HFF-Myc (cell line): ENCODE data around the gene ARHGAP23.

Experiments used
- DNase-seq: peaks from one replicate; pipeline ENCODE4 v3.0.0-alpha.2; 2011; ENCODE audit warnings: low read depth; ENCODE audit errors: extremely low read depth
- H3K4me3 ChIP-seq: replicated peaks from 2 replicates; pipeline ENCODE4 v1.5.1; 2011; ENCODE audit warnings: low read depth, mild to moderate bottlenecking, control low read depth, low read length
- TF ChIP-seq, protein P1 (sequence below): IDR thresholded peaks from 2 replicates; pipeline ENCODE4 v1.5.1; 2012; ENCODE audit warnings: mild to moderate bottlenecking, low read depth, low read length, control low read depth; ENCODE audit errors: missing control alignments

Gene ARHGAP23

GRCh38 chr17:38545531-38546225, 117.4 kb downstream of the ARHGAP23 start:
- DNase-seq, result no peak
- TF ChIP-seq, protein P1, sequence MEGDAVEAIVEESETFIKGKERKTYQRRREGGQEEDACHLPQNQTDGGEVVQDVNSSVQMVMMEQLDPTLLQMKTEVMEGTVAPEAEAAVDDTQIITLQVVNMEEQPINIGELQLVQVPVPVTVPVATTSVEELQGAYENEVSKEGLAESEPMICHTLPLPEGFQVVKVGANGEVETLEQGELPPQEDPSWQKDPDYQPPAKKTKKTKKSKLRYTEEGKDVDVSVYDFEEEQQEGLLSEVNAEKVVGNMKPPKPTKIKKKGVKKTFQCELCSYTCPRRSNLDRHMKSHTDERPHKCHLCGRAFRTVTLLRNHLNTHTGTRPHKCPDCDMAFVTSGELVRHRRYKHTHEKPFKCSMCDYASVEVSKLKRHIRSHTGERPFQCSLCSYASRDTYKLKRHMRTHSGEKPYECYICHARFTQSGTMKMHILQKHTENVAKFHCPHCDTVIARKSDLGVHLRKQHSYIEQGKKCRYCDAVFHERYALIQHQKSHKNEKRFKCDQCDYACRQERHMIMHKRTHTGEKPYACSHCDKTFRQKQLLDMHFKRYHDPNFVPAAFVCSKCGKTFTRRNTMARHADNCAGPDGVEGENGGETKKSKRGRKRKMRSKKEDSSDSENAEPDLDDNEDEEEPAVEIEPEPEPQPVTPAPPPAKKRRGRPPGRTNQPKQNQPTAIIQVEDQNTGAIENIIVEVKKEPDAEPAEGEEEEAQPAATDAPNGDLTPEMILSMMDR, result no peak
- no peak overlapping the region for H3K4me3 ChIP-seq

- DNase-seq, result no peak
- TF ChIP-seq, protein P1, result no peak
- no peak overlapping the region for H3K4me3 ChIP-seq
Observed at GRCh38 chr17:38546396-38546795, 118.1 kb downstream of the ARHGAP23 start.

- TF ChIP-seq, protein P1, result no peak
- no peak overlapping the region for H3K4me3 ChIP-seq
- no peak for DNase-seq
Observed at GRCh38 chr17:38547444-38547843, 119.2 kb downstream of the ARHGAP23 start.

DNA sequence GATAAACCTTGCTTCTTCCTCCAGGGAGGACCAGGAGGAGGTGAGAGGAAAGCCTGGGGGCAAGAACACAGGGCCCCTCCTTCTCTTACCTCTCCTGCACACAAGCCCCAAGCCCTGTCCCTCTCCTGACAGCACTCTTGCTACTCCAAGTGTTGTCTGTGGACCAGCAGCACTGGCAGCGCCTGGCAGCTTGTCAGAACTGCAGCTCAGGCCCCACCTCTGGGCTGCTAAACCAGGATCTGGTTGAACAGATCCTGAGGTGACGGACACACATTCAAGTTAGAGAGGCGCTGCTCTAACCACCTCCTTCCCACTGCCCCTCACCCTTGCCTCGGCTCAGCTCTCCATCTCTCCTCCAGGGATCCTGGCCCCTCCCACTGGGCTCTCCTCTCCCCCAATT, 121.0 kb downstream of the ARHGAP23 start:
- TF ChIP-seq, protein P1, result no peak
- no peak for DNase-seq
- no peak overlapping the region for H3K4me3 ChIP-seq

GRCh38 chr17:38550661-38551060, 122.4 kb downstream of the ARHGAP23 start:
- DNase-seq, result no peak
- TF ChIP-seq, protein P1, result no peak
- no peak overlapping the region for H3K4me3 ChIP-seq

GRCh38 chr17:38551121-38551520, 122.9 kb downstream of the ARHGAP23 start:
- TF ChIP-seq, protein P1, result no peak
- DNase-seq, result no peak
- H3K4me3 ChIP-seq, result no peak overlapping the region

GRCh38 chr17:38552343-38552742, 124.1 kb downstream of the ARHGAP23 start:
- TF ChIP-seq, protein P1, result no peak
- no peak for DNase-seq
- H3K4me3 ChIP-seq, result no peak overlapping the region
